GM12873 (cell line): ENCODE measurements around the gene DNAH12.

ENCODE experiments used
- CTCF ChIP-seq: IDR thresholded peaks from 2 replicates; pipeline ENCODE4 v1.5.1; 2012; ENCODE audit warnings: low read depth, mild to moderate bottlenecking, moderate library complexity, low read length, control low read depth; ENCODE audit not compliant: insufficient read depth; ENCODE audit errors: missing control alignments

DNAH12 gene

DNA sequence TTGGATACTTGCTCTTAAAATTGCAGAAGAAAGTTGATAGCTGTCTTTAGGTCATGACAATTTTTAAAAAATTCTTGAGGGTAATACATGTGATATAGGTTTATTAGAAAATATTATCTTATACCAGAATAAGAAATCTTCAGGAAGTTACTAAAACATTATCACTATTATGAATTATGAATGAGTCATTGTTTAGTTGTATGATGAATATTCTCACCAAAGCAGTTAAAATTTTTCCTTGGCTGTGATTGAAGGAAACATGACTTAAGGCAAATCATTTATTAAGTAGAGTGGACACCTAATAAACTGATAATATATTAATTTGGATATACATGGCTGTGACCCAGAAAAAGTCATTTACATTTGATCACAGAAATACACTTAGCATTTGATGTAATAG is 286.5 kb downstream of the DNAH12 start:
- TF ChIP-seq CTCF: no peak

DNA sequence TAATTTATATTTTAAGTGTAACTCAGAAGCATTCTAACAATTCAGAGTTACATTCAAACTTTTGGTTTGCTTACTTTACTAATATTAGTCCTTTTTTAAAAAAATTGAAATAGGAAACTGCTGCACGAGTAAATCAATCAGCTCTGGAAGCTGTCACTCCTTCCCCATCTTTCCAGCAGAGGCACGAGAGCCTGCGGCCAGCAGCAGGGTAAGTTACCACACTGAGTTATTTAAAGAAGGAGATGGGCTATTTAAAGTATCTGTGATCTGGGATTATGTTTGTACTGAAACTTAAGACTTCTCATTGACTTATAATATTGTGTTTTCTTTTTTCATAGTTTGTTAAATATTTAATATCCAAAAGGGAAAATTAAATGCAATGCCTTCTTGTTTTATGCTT is 287.3 kb downstream of the DNAH12 start:
- no peak for TF ChIP-seq CTCF

GRCh38 chr3:57252404-57252803 is 291.7 kb downstream of the DNAH12 start:
- TF ChIP-seq CTCF: no peak

DNA sequence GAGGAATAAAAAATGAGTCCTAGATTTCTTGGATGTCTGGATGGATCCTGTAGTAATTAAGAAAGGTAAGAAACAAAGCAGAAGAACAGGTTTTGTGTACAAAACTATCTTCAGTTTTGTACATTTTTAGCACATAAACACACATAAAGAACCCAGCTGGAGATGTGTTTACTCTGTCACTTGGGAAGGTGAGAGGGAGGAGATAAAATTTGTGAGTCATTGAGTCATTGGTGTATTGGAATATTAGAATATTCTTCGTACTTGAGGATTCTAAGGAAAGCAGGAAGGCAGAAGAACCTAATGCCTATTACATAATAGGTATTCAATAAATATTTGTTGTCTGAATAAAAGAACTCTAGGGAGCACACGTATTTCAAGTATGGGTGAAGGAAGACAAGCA is 299.2 kb downstream of the DNAH12 start:
- TF ChIP-seq CTCF: no peak
